ENCODE results near the gene KCNIP4.

KCNIP4 gene

DNA sequence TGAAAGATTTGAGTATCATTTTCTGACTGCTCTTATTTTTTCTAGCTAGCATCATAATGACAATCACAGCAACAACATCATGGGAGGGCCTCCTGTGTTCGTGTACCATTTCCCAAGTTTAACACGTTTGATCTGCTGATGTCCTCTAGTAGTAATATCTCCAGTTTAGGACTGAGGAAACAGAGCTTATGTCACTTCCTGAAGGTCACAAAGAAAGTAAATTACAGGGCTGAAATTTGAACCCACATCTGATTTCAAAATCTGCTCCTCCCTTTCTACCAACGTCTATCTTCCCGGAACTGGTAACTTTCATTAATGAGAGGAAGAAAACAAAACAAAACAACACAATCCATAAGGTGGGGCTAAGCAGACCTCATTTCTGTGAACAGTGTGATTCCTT, 945.6 kb downstream of the KCNIP4 start:
- in situ Hi-C loops (cut with HindIII; ENCODE audit: low sequenced_read_pairs) = no loop called here

DNA sequence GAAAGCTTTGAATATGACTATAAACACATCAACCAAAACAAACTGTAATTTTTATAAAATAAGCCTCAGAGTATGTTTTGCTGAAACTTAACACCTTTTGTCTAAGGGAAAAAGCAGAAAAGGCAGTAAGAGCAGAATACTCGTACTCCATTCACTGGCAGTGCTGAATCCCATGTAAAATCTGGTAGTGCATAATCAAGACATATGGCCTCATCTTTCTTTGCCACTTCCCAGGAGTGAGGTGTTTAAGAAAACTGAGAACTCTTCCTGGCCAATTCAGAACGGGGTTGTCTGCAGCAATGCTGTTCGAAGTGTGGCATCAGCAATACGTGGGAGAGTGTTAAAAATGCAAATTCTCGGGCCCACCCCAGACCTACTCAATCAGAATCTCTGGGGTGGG, 946.3 kb downstream of the KCNIP4 start:
- in situ Hi-C loops (cut with HindIII; ENCODE audit: low sequenced_read_pairs) = no loop called here

DNA sequence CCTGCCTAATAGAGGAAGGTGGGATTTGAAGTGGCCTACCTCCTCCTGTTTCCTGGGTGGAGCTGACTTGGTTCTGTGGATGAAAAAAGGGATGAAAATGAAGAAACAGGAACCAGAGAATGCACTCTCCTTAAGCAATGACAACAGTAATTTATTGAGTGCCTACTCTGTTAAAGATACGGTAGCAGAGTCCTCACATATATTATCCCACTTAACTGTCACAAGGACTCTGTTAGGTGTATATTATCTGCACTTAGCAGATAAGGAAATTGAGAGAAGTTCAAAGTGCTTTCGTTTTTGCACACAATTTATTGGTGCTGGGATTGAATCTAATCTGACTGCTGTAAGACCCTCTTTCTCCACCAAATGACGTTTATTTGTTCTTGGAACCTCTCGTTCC, 947.1 kb downstream of the KCNIP4 start:
- in situ Hi-C loops (cut with HindIII; ENCODE audit: low sequenced_read_pairs) = no loop called here

GRCh38 chr4:20997886-20998285, 950.7 kb downstream of the KCNIP4 start:
- in situ Hi-C loops (cut with HindIII; ENCODE audit: low sequenced_read_pairs) = no loop called here

DNA sequence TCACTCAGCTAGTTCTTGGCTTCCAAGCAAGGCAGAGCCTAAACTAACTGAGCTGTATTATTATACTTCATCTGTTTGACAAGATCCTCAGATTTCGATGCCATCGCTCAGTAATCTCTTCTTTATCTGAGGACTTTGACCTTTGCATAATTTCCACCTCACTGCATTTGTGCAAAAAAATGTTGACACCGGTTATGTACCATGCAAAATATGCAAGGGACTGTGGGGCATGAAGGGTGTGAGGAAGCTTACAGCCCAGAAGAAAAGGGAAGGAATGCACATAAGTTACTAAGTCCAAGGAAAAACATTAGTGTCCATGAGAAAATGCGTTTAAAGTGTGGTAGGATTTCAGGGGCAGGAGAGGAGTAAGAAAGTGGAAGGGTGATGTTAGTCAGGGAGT, 953.0 kb downstream of the KCNIP4 start:
- in situ Hi-C loops (cut with HindIII; ENCODE audit: low sequenced_read_pairs) = no loop called here

DNA sequence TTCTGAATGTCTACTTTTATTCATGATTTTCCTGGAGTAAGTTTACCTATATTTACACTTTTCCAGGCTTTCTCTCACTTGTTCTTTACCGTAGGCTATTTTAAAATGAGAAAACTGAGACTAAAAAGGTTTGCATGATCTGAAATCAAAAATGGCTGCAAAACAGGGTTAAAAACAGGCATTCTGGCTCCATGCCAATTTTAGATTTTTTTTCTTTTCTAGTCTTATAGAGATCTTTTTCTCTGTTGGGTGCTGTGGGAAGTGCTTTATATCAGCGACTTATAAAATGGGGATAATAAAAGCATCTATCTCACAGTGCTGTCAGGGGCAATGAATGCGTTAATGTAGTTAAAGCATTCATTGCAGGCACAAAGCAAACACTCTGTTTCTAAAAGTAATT, 953.6 kb downstream of the KCNIP4 start:
- in situ Hi-C loops (cut with HindIII; ENCODE audit: low sequenced_read_pairs) = no loop called here

- in situ Hi-C loops (cut with HindIII; ENCODE audit: low sequenced_read_pairs) = no loop called here
Observed at GRCh38 chr4:20992002-20992401, 956.6 kb downstream of the KCNIP4 start.

- in situ Hi-C loops (cut with HindIII; ENCODE audit: low sequenced_read_pairs) = no loop called here
Observed at GRCh38 chr4:20987191-20987590, 961.4 kb downstream of the KCNIP4 start.

DNA sequence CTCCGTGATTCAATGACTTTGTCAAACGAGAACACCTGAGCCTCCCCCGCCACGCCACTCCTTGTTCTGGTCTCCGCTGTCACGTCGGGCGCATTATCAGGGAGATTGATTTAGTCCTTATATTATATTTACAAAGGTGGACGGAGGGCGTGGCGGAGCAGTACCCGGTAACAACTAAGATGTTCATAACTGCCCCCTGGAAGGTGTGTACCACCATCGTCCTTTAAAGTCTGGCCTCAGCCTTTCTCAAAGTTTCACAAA, 964.1 kb downstream of the KCNIP4 start:
- in situ Hi-C loops (cut with HindIII; ENCODE audit: low sequenced_read_pairs) = no loop called here

GRCh38 chr4:20983763-20984575, 964.6 kb downstream of the KCNIP4 start:
- in situ Hi-C loops (cut with HindIII; ENCODE audit: low sequenced_read_pairs) = no loop called here

DNA sequence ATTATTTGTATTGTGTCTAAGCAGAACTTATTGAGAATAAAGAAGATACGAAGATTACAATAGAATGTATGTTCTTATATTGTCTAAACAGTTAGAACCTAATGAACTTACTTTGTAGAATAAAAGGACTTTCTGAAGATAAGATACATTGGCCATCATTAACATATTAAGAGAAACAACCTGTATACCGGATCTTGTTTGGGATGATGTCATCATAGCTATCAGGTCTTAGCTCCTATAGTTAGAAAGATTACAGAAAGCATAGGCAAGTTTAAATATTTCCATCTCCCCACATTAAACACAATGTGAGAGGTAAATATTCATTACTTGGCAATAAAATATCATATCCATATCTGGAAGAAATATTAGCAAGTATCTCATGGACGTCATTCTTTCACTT, 966.0 kb downstream of the KCNIP4 start:
- in situ Hi-C loops (cut with HindIII; ENCODE audit: low sequenced_read_pairs) = no loop called here

GRCh38 chr4:20960291-20960690, 988.3 kb downstream of the KCNIP4 start:
- in situ Hi-C loops (cut with HindIII; ENCODE audit: low sequenced_read_pairs) = no loop called here

DNA sequence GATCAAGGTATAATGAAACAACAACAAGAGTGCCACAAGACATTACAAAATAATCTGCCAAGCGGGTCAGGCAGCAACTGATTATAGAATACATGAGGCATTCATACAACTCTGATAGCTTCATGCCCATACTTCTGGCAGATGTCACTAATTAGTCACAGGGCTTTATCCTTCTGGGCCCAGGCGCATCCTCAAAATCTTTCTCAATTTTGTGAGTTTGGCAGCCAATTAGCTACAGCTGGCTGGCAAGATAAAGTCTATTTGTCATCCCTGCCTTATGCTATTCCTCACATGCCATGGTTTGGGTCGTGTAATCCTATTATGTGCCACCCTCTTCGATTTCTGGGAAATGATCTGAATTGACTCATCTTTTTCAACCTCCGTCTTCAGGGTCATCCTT, 994.0 kb downstream of the KCNIP4 start:
- in situ Hi-C loops (cut with HindIII; ENCODE audit: low sequenced_read_pairs) = no loop called here

- in situ Hi-C loops (cut with HindIII; ENCODE audit: low sequenced_read_pairs) = no loop called here
Observed at GRCh38 chr4:20944961-20945360, 1003.6 kb downstream of the KCNIP4 start.

DNA sequence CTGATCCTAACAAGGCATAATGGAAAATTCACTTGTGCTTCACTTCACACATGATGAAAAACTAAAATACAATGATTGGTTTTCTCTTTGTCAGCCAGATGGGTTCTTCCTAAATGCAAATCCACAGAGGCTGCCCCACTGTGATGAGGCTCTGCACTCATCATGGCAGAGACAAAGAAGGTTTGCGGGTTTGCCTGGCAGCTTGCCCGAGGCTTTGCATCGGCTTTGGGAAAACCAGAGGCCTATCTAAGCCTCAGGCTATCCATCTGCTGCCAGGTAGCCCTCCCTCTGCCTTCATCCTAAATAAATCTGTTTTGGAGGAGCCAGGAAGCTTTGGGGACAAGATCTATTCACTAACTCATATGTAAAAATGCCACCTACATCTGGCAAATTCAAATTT, 1004.1 kb downstream of the KCNIP4 start:
- in situ Hi-C loops (cut with HindIII; ENCODE audit: low sequenced_read_pairs) = no loop called here

- in situ Hi-C loops (cut with HindIII; ENCODE audit: low sequenced_read_pairs) = no loop called here
Observed at GRCh38 chr4:20938204-20938603, 1010.4 kb downstream of the KCNIP4 start.

GRCh38 chr4:20926529-20926928, 1022.0 kb downstream of the KCNIP4 start:
- in situ Hi-C loops (cut with HindIII; ENCODE audit: low sequenced_read_pairs) = no loop called here

- in situ Hi-C loops (cut with HindIII; ENCODE audit: low sequenced_read_pairs) = no loop called here
Observed at GRCh38 chr4:20925176-20925575, 1023.4 kb downstream of the KCNIP4 start.

GRCh38 chr4:20922962-20923361, 1025.6 kb downstream of the KCNIP4 start:
- in situ Hi-C loops (cut with HindIII; ENCODE audit: low sequenced_read_pairs) = no loop called here

DNA sequence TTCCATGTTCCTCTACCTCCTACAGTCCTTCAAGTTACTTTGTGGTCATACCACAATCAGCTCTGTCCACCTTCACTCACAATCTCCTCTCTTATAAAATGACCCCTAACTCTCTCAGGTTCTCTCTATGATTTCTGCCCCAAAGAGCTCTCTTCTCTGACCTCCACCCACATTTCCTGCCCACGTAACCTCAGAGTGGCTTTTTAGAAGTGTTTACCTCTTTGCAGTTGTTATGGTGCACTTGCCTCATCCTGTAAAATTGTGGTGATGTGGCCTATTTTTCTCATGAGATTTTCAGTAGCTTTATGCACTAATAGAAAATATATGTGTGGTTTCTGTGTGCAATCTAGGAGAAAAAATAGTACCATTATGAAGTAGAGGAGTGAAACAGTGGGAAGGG, 1032.5 kb downstream of the KCNIP4 start:
- in situ Hi-C loops (cut with HindIII; ENCODE audit: low sequenced_read_pairs) = loop anchor here (5.0 kb wide), 1 partner anchor 54 kb away; no protein-coding TSS in a partner anchor

DNA sequence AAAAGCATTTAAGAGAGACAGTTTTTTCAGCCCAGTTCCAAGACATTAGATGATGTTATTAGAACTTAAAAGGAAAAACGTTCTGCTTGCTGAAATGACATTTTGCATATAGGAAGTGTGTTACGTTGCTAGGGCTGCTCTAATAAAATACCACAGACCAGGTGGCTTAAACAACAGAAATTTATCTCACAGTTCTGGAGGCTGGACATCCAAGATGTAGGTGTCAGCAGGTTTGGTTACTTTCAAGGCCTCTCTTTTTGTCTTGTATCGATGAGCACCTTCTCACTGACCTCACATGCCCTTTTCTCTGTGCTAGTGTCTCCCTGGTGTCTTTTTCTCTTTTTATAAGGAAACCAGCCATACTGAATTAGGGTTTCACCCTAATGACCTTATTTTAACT, 1043.6 kb downstream of the KCNIP4 start:
- in situ Hi-C loops (cut with HindIII; ENCODE audit: low sequenced_read_pairs) = no loop called here

GRCh38 chr4:20901851-20902250, 1046.7 kb downstream of the KCNIP4 start:
- in situ Hi-C loops (cut with HindIII; ENCODE audit: low sequenced_read_pairs) = no loop called here

DNA sequence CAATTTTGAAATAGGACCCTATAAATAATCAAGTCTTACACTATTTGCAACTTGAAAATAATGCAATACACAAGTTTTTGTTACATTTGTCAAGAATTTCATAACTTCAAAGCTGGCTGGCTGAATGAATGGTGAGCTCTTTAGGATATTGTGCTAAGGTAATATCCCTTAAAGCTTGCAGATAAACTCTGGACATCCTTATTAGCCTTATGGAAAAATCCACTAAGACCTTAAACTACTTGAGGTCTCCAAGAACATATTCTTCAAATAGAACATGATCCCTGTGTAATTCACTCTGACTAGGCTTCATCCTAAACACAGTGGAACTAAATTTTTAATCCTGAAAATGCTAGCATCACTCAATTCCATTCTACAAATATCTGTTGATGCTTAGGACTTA, 1049.0 kb downstream of the KCNIP4 start:
- in situ Hi-C loops (cut with HindIII; ENCODE audit: low sequenced_read_pairs) = no loop called here

Data from endothelial cell of hepatic sinusoid (primary cell).